HG03460 (cell line): ENCODE data around the gene OR2W1.

ENCODE experiments used
- ATAC-seq: cut with Tn5 transposase; IDR thresholded peaks from one replicate; pipeline ENCODE4 v1.9.1; 2021; ENCODE audit not compliant: unreplicated experiment

Gene OR2W1

GRCh38 chr6:29005183-29005885 is 39.6 kb downstream of the OR2W1 start, which contains the start of gene ZNF311:
Gene ZNF311 (minus strand): TSS chr6:29005315. CDS start chr6:29003954, 1,361 bp downstream.
- ATAC-seq: no peak

- ATAC-seq: no peak
These were observed 48.0 kb downstream of the OR2W1 start for GRCh38 chr6:28996844-28997510.

- ATAC-seq: no peak
These were observed 49.8 kb downstream of the OR2W1 start for GRCh38 chr6:28995093-28995650.
